SK-N-SH treated with all-trans-retinoic acid at 6 μM for 48 hours (cell line): Measurements from ENCODE around the gene EVC.

Source experiments
- ATAC-seq: fragments of 200-7000 bp; cut with Tn5 transposase; 3 replicates; pipeline ENCODE4 v1.9.1; 2020; ENCODE audit warnings: mild to moderate bottlenecking, moderate library complexity
- ARNTL ChIP-seq: fragments of 450-650 bp; formaldehyde crosslinking; IDR thresholded peaks from 2 replicates; pipeline ENCODE4 v1.5.0; 2020; ENCODE audit warnings: low read depth, mild to moderate bottlenecking, moderate library complexity, borderline replicate concordance
- BACH2 ChIP-seq: fragments of 250-450 bp; sonication (Bioruptor Pico); IDR thresholded peaks from 2 replicates; pipeline ENCODE4 v1.9.0; 2021; ENCODE audit warnings: mild to moderate bottlenecking, borderline replicate concordance
- ESRRG ChIP-seq: fragments of 250-450 bp; sonication (Bioruptor Pico); IDR thresholded peaks from 2 replicates; pipeline ENCODE4 v1.6.1; 2021; ENCODE audit warnings: mild to moderate bottlenecking
- GLIS3 ChIP-seq: fragments of 250-450 bp; sonication (Bioruptor Pico); IDR thresholded peaks from 2 replicates; pipeline ENCODE4 v1.5.0; 2020; ENCODE audit warnings: mild to moderate bottlenecking, moderate library complexity
- ISL1 ChIP-seq: fragments of 250-450 bp; sonication (Bioruptor Pico); IDR thresholded peaks from 2 replicates; pipeline ENCODE4 v2.1.2; 2022; ENCODE audit warnings: mild to moderate bottlenecking, moderate library complexity
- OSR1 ChIP-seq: fragments of 250-450 bp; sonication (Bioruptor Pico); IDR thresholded peaks from 2 replicates; pipeline ENCODE4 v1.8.0; 2022; ENCODE audit warnings: moderate library complexity, mild to moderate bottlenecking, inconsistent platforms
- PPARA ChIP-seq: fragments of 250-450 bp; sonication (Bioruptor Pico); IDR thresholded peaks from 2 replicates; pipeline ENCODE4 v1.5.0; 2020; ENCODE audit warnings: mild to moderate bottlenecking, borderline replicate concordance
- RARB ChIP-seq: fragments of 250-450 bp; sonication (Bioruptor Pico); IDR thresholded peaks from 2 replicates; pipeline ENCODE4 v1.8.0; 2021; ENCODE audit warnings: mild to moderate bottlenecking, moderate library complexity
- SNAI2 ChIP-seq: fragments of 250-450 bp; sonication (Bioruptor Pico); IDR thresholded peaks from 2 replicates; pipeline ENCODE4 v1.5.0; 2020; ENCODE audit warnings: mild to moderate bottlenecking, moderate library complexity
- TCF4 ChIP-seq: fragments of 250-450 bp; sonication (Bioruptor Pico); IDR thresholded peaks from 2 replicates; pipeline ENCODE4 v1.8.0; 2021; ENCODE audit warnings: mild to moderate bottlenecking, moderate library complexity, borderline replicate concordance
- TOX ChIP-seq: fragments of 250-450 bp; sonication (Bioruptor Pico); IDR thresholded peaks from 2 replicates; pipeline ENCODE4 v1.8.0; 2021; ENCODE audit warnings: mild to moderate bottlenecking, moderate library complexity, borderline replicate concordance
- ZC3H10 ChIP-seq: fragments of 250-450 bp; sonication (Bioruptor Pico); IDR thresholded peaks from 2 replicates; pipeline ENCODE4 v1.5.1; 2021; ENCODE audit warnings: mild to moderate bottlenecking, moderate library complexity
- ZFP3 ChIP-seq: fragments of 250-450 bp; sonication (Bioruptor Pico); IDR thresholded peaks from 2 replicates; pipeline ENCODE4 v1.5.0; 2020; ENCODE audit warnings: mild to moderate bottlenecking, moderate library complexity
- ZFP30 ChIP-seq: fragments of 450-650 bp; formaldehyde crosslinking; IDR thresholded peaks from 2 replicates; pipeline ENCODE4 v1.5.0; 2022; ENCODE audit warnings: mild to moderate bottlenecking, moderate library complexity
- ZNF565 ChIP-seq: fragments of 450-650 bp; formaldehyde crosslinking; conservative IDR thresholded peaks from 2 replicates; pipeline ENCODE4 v1.5.0; 2020; ENCODE audit warnings: low read depth, mild to moderate bottlenecking, moderate library complexity
- ZNF70 ChIP-seq: fragments of 450-650 bp; formaldehyde crosslinking; IDR thresholded peaks from 2 replicates; pipeline ENCODE4 v1.5.0; 2020; ENCODE audit warnings: mild to moderate bottlenecking, moderate library complexity
- ZNF8 ChIP-seq: fragments of 450-650 bp; formaldehyde crosslinking; IDR thresholded peaks from 2 replicates; pipeline ENCODE4 v1.5.0; 2020; ENCODE audit warnings: mild to moderate bottlenecking, moderate library complexity
- TF ChIP-seq, protein P1 (sequence below): fragments of 250-450 bp; sonication (Bioruptor Pico); IDR thresholded peaks from 2 replicates; pipeline ENCODE4 v1.8.0; 2020; ENCODE audit warnings: mild to moderate bottlenecking, moderate library complexity, borderline replicate concordance
- TF ChIP-seq, protein P2 (sequence below): fragments of 250-450 bp; sonication (Bioruptor Pico); IDR thresholded peaks from 2 replicates; pipeline ENCODE4 v1.5.1; 2021; ENCODE audit warnings: mild to moderate bottlenecking, moderate library complexity
- TF ChIP-seq, protein P3 (sequence below): fragments of 250-450 bp; sonication (Bioruptor Pico); IDR thresholded peaks from 2 replicates; pipeline ENCODE4 v1.5.0; 2020; ENCODE audit warnings: mild to moderate bottlenecking, moderate library complexity
- TF ChIP-seq, protein P4 (sequence below): fragments of 250-450 bp; sonication (Bioruptor Pico); IDR thresholded peaks from 2 replicates; pipeline ENCODE4 v1.8.0; 2021; ENCODE audit warnings: low read depth, mild to moderate bottlenecking, moderate library complexity, borderline replicate concordance

EVC gene

DNA sequence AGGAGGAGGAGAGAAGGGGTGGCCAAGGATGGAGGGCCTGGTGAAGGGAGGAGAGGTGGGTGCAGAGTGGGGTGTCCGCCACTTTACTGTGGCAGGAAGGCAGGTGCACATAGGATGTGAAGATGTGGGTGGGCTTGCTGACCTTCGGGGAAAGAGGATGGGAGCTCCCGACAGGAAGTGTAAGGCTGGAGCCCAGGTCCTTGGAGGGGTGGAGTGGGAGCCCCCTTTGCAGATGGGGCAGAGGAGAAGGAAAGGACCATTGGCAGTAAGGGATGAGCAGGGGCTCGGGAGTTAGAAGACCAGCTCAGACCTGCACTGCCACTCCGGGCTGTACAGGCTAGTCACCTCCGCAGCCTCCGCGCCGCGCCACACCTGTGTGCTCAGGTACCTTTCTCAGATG, 89.5 kb downstream of the EVC start:
- no peak for TF ChIP-seq ISL1 (CRISPR knock-in tag)
- TF ChIP-seq TOX, result no peak
- no peak for ATAC-seq

DNA sequence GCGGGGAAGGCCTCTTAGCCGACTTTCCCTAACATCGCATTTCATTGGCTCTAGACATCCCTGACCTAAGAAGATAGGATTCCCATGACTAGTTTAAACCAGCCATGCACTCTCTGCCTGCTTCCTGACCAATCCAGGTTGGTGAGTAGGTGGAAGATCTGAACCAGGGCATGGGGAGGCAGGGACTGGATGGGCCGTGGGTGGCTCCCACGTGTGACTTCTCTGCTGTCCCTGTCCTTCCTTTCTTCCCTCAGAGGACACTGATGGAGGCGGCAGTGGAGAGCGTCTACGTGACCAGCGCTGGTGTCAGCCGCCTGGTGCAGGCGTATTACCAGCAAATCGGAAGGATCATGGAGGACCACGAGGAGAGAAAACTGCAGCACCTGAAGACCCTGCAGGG, 90.7 kb downstream of the EVC start:
- TF ChIP-seq RARB (CRISPR knock-in tag) (no peak), ESRRG (CRISPR knock-in tag) (no peak), ZFP30 (CRISPR knock-in tag) (no peak)
- no peak for ATAC-seq

DNA sequence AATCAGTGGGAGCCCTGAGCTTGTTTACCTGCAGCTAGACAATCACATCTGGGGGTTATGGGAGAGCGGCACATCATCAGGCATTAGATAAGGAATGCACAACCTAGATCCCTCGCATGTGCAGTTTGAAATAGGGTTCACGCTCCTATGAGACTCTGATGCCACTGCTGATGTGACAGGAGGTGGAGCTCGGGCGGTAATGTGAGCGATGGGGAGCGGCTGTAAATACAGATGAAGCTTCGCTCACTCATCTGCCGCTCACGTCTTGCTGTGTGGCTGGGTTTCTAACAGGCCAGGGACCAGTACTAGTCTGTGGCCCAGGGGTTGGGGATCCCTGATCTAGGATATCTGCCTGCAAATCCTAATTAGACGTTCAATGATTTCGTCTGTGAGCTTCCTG, 91.6 kb downstream of the EVC start:
- TF ChIP-seq ARNTL (CRISPR knock-in tag), result no peak
- ATAC-seq, result no peak

DNA sequence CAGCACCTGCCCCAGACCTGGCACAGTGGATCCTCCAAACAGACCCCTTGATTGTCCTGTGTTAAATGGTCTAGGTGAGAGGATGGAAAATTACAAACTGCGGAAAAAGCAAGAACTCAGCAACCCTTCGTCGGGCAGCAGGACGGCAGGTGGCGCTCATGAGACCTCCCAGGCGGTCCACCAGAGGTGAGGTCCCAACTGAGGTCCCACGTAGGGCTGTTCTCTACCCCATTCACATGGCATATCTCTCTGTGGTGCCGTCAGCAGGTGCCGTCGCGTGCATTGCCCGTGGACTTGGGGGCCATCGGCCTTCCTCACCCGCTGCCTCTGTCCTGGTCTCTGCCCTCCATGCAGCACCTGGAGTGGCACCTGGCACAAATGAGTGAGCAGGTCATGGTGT, 93.7 kb downstream of the EVC start:
- no peak for ATAC-seq
- TF ChIP-seq ESRRG (CRISPR knock-in tag), result no peak
- TF ChIP-seq BACH2 (CRISPR knock-in tag), result no peak
- TF ChIP-seq TCF4 (CRISPR knock-in tag), result no peak
- no peak for TF ChIP-seq RARB (CRISPR knock-in tag)
- no peak for TF ChIP-seq ISL1 (CRISPR knock-in tag)

DNA sequence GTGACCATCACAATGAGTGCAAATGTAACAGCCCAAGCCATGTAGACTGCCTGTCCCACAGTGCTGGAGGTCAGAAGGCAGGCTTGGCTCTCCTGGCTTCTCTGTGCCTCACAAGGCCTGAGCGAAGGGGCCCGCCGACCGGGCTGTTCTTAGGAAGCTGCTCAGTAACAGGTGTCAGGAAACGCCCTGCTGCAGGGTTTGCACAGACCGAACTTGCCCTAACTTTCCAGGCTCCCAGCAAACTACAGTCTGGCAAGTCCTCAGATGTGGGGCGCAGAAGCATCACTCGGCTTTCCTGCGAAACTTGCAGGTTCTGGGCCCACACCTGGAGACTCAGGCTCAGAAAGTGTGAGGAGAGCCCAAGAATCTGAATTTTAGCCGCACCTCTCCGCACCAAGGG, 94.3 kb downstream of the EVC start:
- no peak for TF ChIP-seq RARB (CRISPR knock-in tag)
- TF ChIP-seq BACH2 (CRISPR knock-in tag), result no peak
- no peak for TF ChIP-seq TOX
- TF ChIP-seq, protein P1, sequence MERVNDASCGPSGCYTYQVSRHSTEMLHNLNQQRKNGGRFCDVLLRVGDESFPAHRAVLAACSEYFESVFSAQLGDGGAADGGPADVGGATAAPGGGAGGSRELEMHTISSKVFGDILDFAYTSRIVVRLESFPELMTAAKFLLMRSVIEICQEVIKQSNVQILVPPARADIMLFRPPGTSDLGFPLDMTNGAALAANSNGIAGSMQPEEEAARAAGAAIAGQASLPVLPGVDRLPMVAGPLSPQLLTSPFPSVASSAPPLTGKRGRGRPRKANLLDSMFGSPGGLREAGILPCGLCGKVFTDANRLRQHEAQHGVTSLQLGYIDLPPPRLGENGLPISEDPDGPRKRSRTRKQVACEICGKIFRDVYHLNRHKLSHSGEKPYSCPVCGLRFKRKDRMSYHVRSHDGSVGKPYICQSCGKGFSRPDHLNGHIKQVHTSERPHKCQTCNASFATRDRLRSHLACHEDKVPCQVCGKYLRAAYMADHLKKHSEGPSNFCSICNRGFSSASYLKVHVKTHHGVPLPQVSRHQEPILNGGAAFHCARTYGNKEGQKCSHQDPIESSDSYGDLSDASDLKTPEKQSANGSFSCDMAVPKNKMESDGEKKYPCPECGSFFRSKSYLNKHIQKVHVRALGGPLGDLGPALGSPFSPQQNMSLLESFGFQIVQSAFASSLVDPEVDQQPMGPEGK, result no peak
- no peak for TF ChIP-seq ZFP3 (CRISPR knock-in tag)
- TF ChIP-seq ZC3H10 (CRISPR knock-in tag), result no peak
- TF ChIP-seq ZNF70 (CRISPR knock-in tag), result no peak
- TF ChIP-seq ESRRG (CRISPR knock-in tag), result no peak
- TF ChIP-seq, protein P2, sequence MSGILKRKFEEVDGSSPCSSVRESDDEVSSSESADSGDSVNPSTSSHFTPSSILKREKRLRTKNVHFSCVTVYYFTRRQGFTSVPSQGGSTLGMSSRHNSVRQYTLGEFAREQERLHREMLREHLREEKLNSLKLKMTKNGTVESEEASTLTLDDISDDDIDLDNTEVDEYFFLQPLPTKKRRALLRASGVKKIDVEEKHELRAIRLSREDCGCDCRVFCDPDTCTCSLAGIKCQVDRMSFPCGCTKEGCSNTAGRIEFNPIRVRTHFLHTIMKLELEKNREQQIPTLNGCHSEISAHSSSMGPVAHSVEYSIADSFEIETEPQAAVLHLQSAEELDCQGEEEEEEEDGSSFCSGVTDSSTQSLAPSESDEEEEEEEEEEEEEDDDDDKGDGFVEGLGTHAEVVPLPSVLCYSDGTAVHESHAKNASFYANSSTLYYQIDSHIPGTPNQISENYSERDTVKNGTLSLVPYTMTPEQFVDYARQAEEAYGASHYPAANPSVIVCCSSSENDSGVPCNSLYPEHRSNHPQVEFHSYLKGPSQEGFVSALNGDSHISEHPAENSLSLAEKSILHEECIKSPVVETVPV, result no peak
- no peak for TF ChIP-seq PPARA (CRISPR knock-in tag)
- no peak for TF ChIP-seq ZNF8
- no peak for TF ChIP-seq ISL1 (CRISPR knock-in tag)
- TF ChIP-seq TCF4 (CRISPR knock-in tag), result no peak
- ATAC-seq, result no peak

DNA sequence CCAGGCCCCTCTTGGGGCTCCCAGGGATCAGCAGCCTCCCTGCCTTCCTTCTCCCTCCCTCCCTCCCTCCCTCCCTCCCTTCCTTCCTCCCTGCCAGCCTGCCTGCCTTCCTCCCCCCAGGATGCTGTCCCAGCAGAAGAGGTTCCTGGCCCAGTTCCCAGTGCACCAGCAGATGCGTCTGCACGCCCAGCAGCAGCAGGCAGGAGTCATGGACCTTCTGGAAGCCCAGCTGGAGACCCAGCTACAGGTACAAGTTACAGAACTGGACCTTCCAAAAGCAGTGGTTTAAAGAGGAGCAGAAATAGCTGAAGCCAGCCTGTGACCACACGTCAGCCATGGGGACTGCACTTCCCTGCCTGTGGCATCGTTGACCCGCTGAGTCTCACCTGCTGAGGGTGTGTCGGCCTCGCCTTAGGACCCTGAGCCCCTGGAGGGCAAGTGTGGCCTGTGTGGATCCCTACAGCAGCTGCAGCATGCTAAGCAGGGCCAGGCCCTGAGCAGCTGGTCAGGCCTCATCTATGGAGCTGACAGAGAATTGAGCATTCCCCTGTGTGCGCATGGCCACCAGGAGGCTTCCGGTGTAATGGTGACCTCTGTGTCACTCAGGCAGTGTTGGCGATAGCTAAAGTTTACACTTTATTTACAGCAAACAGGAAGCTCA, 97.2 kb downstream of the EVC start:
- ATAC-seq, result peak; percentile 8; the same call in 1 of the 3 replicates

DNA sequence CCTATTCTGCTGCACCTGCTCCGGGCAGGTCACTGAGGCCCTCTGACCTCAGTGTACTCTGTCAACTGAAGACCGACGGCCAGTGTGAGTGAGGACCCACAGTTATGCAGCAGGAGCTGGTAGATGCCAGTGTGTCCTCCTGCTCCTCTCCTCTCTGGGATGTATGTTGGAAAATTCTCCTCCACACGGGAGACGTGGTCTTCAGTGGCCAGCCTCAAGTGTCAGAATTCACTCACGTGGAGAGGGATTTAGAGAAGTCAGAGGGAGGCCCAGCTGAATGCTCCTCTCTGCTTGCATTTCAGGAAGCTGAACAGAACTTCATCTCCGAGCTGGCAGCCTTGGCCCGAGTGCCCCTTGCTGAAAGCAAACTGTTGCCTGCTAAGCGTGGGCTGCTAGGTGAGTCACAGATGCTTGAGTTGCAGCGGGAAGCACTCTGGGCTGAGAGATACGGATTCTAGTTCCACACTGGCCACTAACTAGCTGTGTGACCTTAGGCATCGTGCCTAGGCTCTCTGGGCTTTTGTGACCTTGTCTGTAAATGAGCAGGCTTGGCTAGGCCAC, 98.3 kb downstream of the EVC start:
- no peak for ATAC-seq
- TF ChIP-seq ZNF565 (no peak), ZNF8 (no peak), TCF4 (CRISPR knock-in tag) (no peak), SNAI2 (CRISPR knock-in tag) (no peak), ARNTL (CRISPR knock-in tag) (no peak), GLIS3 (no peak), RARB (CRISPR knock-in tag) (no peak), ZNF70 (CRISPR knock-in tag) (no peak), OSR1 (CRISPR knock-in tag) (no peak), ESRRG (CRISPR knock-in tag) (no peak), ZC3H10 (CRISPR knock-in tag) (no peak)
- TF ChIP-seq, protein P3, sequence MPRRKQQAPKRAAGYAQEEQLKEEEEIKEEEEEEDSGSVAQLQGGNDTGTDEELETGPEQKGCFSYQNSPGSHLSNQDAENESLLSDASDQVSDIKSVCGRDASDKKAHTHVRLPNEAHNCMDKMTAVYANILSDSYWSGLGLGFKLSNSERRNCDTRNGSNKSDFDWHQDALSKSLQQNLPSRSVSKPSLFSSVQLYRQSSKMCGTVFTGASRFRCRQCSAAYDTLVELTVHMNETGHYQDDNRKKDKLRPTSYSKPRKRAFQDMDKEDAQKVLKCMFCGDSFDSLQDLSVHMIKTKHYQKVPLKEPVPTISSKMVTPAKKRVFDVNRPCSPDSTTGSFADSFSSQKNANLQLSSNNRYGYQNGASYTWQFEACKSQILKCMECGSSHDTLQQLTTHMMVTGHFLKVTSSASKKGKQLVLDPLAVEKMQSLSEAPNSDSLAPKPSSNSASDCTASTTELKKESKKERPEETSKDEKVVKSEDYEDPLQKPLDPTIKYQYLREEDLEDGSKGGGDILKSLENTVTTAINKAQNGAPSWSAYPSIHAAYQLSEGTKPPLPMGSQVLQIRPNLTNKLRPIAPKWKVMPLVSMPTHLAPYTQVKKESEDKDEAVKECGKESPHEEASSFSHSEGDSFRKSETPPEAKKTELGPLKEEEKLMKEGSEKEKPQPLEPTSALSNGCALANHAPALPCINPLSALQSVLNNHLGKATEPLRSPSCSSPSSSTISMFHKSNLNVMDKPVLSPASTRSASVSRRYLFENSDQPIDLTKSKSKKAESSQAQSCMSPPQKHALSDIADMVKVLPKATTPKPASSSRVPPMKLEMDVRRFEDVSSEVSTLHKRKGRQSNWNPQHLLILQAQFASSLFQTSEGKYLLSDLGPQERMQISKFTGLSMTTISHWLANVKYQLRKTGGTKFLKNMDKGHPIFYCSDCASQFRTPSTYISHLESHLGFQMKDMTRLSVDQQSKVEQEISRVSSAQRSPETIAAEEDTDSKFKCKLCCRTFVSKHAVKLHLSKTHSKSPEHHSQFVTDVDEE (CRISPR knock-in tag), result no peak
- TF ChIP-seq, protein P4, sequence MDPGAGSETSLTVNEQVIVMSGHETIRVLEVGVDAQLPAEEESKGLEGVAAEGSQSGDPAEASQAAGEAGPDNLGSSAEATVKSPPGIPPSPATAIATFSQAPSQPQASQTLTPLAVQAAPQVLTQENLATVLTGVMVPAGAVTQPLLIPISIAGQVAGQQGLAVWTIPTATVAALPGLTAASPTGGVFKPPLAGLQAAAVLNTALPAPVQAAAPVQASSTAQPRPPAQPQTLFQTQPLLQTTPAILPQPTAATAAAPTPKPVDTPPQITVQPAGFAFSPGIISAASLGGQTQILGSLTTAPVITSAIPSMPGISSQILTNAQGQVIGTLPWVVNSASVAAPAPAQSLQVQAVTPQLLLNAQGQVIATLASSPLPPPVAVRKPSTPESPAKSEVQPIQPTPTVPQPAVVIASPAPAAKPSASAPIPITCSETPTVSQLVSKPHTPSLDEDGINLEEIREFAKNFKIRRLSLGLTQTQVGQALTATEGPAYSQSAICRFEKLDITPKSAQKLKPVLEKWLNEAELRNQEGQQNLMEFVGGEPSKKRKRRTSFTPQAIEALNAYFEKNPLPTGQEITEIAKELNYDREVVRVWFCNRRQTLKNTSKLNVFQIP (CRISPR knock-in tag), result no peak

More for the DNA sequence above, 97.2 kb downstream of the EVC start:
- no peak for TF ChIP-seq ZNF8
- no peak for TF ChIP-seq RARB (CRISPR knock-in tag)
- no peak for TF ChIP-seq ISL1 (CRISPR knock-in tag)
- TF ChIP-seq ZNF565, result no peak
